ENCODE measurements around the gene PDLIM7.

PDLIM7 gene

DNA sequence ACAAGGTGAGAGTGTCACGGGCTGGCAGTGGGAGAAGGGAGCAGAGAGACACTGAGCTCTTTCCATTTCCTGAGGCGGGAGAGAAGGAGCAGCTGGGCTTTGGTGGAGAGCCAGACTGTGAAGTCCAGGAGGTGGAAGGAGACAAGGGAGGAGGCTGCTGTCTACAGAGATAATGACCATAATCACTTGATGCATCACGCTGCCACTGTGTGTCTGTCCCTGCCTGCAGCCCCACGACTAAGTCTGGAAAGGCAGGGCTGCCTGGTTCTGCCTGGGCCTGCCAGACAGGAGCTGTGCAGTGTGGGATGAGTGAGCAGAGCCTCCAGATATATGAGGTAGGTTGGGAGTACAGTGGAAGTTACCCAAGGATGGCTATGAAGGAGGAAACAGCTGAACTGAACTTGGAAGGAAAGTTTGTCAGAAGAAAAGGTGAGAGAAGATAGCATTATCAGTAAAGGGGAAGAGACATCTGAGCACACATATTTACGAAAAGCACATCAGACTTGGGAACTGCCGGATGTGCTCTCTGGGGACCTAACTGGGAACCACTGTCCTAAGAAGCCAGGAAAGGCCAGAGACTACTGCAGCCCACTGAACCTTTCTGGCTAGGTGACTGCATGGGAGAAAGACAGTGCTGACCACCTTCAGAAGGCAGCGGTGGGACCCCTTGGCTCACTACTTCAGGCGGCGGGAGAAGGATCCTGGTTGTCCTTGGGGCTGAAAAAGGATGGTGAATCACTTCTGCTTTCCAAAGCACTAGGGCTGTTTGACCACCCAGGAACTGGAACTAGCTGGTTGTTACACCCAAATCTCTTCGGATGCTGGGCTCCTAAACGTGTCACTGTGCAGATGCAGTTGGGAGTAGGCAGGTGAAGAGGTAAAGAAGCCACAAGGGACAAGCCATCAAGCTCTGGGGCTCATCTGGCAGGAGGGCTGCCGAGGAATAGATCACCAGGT lies 32.1 kb upstream of the PDLIM7 start:
- H3K79me2 ChIP-seq (ENCODE audit: insufficient read depth, low read length): no peaks in the 10 kb centered on the region
- no peak overlapping the region for H3K27ac ChIP-seq (ENCODE audit: low read depth, low read length, poor library complexity, severe bottlenecking)
- no peaks in the 10 kb centered on the region for H3K27me3 ChIP-seq (ENCODE audit: insufficient read depth, low read length)
- H3K9me3 ChIP-seq (ENCODE audit: low read length): no peaks in the 10 kb centered on the region
- no peaks in the 10 kb centered on the region for H4K20me1 ChIP-seq (ENCODE audit: insufficient read depth, low read length)
- no peak overlapping the region for H3K4me3 ChIP-seq (ENCODE audit: low read depth, low read length, poor library complexity, severe bottlenecking)
- H3K9me2 ChIP-seq (ENCODE audit: low read depth, low read length): no peaks in the 10 kb centered on the region
- H2AFZ ChIP-seq (ENCODE audit: low read length): no peak overlapping the region
- H3K36me3 ChIP-seq (ENCODE audit: insufficient read depth, low read length): peaks cover 83% of the 10 kb centered on the region
- H3K9ac ChIP-seq (ENCODE audit: low read length): no peak overlapping the region
- TF ChIP-seq, protein P1, sequence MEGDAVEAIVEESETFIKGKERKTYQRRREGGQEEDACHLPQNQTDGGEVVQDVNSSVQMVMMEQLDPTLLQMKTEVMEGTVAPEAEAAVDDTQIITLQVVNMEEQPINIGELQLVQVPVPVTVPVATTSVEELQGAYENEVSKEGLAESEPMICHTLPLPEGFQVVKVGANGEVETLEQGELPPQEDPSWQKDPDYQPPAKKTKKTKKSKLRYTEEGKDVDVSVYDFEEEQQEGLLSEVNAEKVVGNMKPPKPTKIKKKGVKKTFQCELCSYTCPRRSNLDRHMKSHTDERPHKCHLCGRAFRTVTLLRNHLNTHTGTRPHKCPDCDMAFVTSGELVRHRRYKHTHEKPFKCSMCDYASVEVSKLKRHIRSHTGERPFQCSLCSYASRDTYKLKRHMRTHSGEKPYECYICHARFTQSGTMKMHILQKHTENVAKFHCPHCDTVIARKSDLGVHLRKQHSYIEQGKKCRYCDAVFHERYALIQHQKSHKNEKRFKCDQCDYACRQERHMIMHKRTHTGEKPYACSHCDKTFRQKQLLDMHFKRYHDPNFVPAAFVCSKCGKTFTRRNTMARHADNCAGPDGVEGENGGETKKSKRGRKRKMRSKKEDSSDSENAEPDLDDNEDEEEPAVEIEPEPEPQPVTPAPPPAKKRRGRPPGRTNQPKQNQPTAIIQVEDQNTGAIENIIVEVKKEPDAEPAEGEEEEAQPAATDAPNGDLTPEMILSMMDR (IDR thresholded peaks at IDR 0.05; ENCODE audit: low read length): no peak
- no peak for TF ChIP-seq EZH2 (IDR thresholded peaks at IDR 0.05; ENCODE audit: borderline replicate concordance, low read length)
- H3K4me2 ChIP-seq (ENCODE audit: low read length): no peak overlapping the region
- no peaks in the 10 kb centered on the region for H3F3A ChIP-seq (ENCODE audit: insufficient read depth, low read length)
- no peaks in the 10 kb centered on the region for H3K4me1 ChIP-seq (ENCODE audit: insufficient read depth, low read length, severe bottlenecking)

DNA sequence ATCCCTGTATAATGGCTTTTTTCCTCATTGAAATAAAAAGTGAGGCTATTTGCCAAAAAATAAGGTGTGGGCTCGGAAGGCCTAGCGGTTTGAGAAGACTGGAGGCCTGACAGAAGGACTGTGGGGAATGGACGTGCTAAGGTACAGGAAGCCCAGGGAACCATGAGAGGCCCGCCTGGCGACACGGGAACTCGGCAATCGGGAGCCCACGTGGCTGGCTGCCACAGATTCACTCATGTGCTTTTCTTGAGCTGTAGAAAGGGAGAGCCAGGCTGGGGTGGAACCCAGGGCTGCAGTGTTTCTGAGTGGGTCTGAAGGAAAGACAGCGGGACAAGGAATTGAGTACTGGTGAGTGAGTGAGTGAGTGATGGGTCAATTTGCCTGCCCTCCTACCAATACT lies 31.2 kb upstream of the PDLIM7 start:
- Histone ChIP-seq H3K79me2 (ENCODE audit: insufficient read depth, low read length) (no peaks in the 10 kb centered on the region), H3K27me3 (ENCODE audit: insufficient read depth, low read length) (no peaks in the 10 kb centered on the region), H3K4me3 (ENCODE audit: low read depth, low read length, poor library complexity, severe bottlenecking) (no peak overlapping the region), H3K27ac (ENCODE audit: low read depth, low read length, poor library complexity, severe bottlenecking) (no peak overlapping the region), H3K9me2 (ENCODE audit: low read depth, low read length) (no peaks in the 10 kb centered on the region), H3K36me3 (ENCODE audit: insufficient read depth, low read length) (peaks cover 85% of the 10 kb centered on the region), H3K9ac (ENCODE audit: low read length) (no peak overlapping the region), H3K9me3 (ENCODE audit: low read length) (no peaks in the 10 kb centered on the region), H4K20me1 (ENCODE audit: insufficient read depth, low read length) (no peaks in the 10 kb centered on the region), H3K4me2 (ENCODE audit: low read length) (no peak overlapping the region), H2AFZ (ENCODE audit: low read length) (no peak overlapping the region), H3K4me1 (ENCODE audit: insufficient read depth, low read length, severe bottlenecking) (no peaks in the 10 kb centered on the region), H3F3A (ENCODE audit: insufficient read depth, low read length) (no peaks in the 10 kb centered on the region)
- TF ChIP-seq EZH2 (IDR thresholded peaks at IDR 0.05; ENCODE audit: borderline replicate concordance, low read length): no peak
- TF ChIP-seq, protein P1 (IDR thresholded peaks at IDR 0.05; ENCODE audit: low read length): no peak

DNA sequence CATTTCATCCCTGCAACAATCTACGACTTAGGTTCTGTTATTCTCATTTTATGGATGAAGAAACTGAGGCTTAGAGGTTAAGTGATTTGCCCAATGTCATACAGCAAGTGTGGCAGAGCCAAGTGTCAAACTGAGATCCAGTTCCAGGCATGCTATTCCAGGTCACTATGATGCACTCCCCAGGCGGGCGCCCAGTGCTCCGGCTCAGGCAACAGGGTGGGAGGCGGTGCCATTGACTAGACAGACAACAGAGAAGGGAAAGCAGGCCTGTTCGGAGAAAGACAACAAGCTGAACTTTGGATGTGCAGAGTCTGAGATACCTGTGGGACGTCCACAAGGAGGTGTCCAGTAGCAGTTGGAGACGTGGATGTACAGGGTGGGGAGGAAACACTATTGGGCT lies 30.2 kb upstream of the PDLIM7 start:
- no peak overlapping the region for H3K4me2 ChIP-seq (ENCODE audit: low read length)
- no peak overlapping the region for H2AFZ ChIP-seq (ENCODE audit: low read length)
- TF ChIP-seq, protein P1 (IDR thresholded peaks at IDR 0.05; ENCODE audit: low read length): no peak
- no peak for TF ChIP-seq EZH2 (IDR thresholded peaks at IDR 0.05; ENCODE audit: borderline replicate concordance, low read length)
- H3K9me3 ChIP-seq (ENCODE audit: low read length): no peaks in the 10 kb centered on the region
- H3K4me3 ChIP-seq (ENCODE audit: low read depth, low read length, poor library complexity, severe bottlenecking): no peak overlapping the region
- H3F3A ChIP-seq (ENCODE audit: insufficient read depth, low read length): no peaks in the 10 kb centered on the region
- no peaks in the 10 kb centered on the region for H4K20me1 ChIP-seq (ENCODE audit: insufficient read depth, low read length)
- no peak overlapping the region for H3K27ac ChIP-seq (ENCODE audit: low read depth, low read length, poor library complexity, severe bottlenecking)
- H3K9me2 ChIP-seq (ENCODE audit: low read depth, low read length): no peaks in the 10 kb centered on the region
- H3K36me3 ChIP-seq (ENCODE audit: insufficient read depth, low read length): peaks cover 86% of the 10 kb centered on the region
- H3K79me2 ChIP-seq (ENCODE audit: insufficient read depth, low read length): no peaks in the 10 kb centered on the region
- H3K9ac ChIP-seq (ENCODE audit: low read length): no peak overlapping the region
- no peaks in the 10 kb centered on the region for H3K4me1 ChIP-seq (ENCODE audit: insufficient read depth, low read length, severe bottlenecking)
- H3K27me3 ChIP-seq (ENCODE audit: insufficient read depth, low read length): no peaks in the 10 kb centered on the region

Data from OCI-LY1 (cell line).